Endothelial cell (in vitro differentiated cells): ENCODE data around the gene STMP1. TPM values are rescaled to one million over a fixed set of nuclear protein-coding genes. Genes with fewer than 3 reads are reported as not detected.

Experiments
- DNase-seq: peaks from one replicate; pipeline ENCODE4 v3.0.0; 2021; ENCODE audit warnings: low spot score
- H3K27ac Mint-ChIP-seq: one replicate; pipeline ENCODE4 v1.8.0; 2021; ENCODE audit warnings: mixed read lengths, inconsistent platforms; ENCODE audit not compliant: unreplicated experiment
- H3K27me3 Mint-ChIP-seq: one replicate; pipeline ENCODE4 v1.8.0; 2021; ENCODE audit warnings: mild to moderate bottlenecking, moderate library complexity, mixed read lengths, inconsistent platforms; ENCODE audit not compliant: unreplicated experiment
- H3K36me3 Mint-ChIP-seq: one replicate; pipeline ENCODE4 v1.8.0; 2021; ENCODE audit warnings: mild to moderate bottlenecking, low read depth, mixed read lengths, inconsistent platforms; ENCODE audit not compliant: unreplicated experiment
- H3K4me1 Mint-ChIP-seq: one replicate; pipeline ENCODE4 v1.8.0; 2021; ENCODE audit warnings: mild to moderate bottlenecking, mixed read lengths, inconsistent platforms; ENCODE audit not compliant: unreplicated experiment
- H3K4me3 Mint-ChIP-seq: one replicate; pipeline ENCODE4 v1.8.0; 2021; ENCODE audit warnings: mild to moderate bottlenecking, mixed read lengths, inconsistent platforms; ENCODE audit not compliant: unreplicated experiment
- H3K9me3 Mint-ChIP-seq: one replicate; pipeline ENCODE4 v1.8.0; 2021; ENCODE audit warnings: mixed read lengths, inconsistent platforms; ENCODE audit not compliant: unreplicated experiment
- CTCF ChIP-seq: fragments of 200-600 bp; sonication (generic); IDR thresholded peaks from one replicate; pipeline ENCODE4 v1.5.0; 2021; ENCODE audit warnings: antibody characterized with exemption; ENCODE audit not compliant: unreplicated experiment
- total RNA-seq: library from RNA; stranded (reverse); fragmentation: NEBNext Ultra II Directional; extraction: Animal tissue kit (Norgen Biotek cat#: 25700); gene quantifications from one replicate; pipeline ENCODE4 v1.2.1, GENCODE V29; 2021; ENCODE audit not compliant: unreplicated experiment

STMP1 gene
- total RNA-seq, 1 donor from 2014 or later, result 27.5 TPM

- Mint-ChIP-seq H3K4me1 (peaks cover 45% of the 10 kb centered on the region), H3K36me3 (no peaks in the 10 kb centered on the region), H3K9me3 (no peaks in the 10 kb centered on the region), H3K27me3 (peaks cover 3% of the 10 kb centered on the region), H3K27ac (no peak overlapping the region), H3K4me3 (no peak overlapping the region)
- DNase-seq, result no peak
- TF ChIP-seq CTCF, result no peak
Measured at GRCh38 chr7:135711139-135711469, 48.8 kb downstream of the STMP1 start.

GRCh38 chr7:135712182-135712782 is 50.0 kb downstream of the STMP1 start:
- H3K4me1 Mint-ChIP-seq, result peaks cover 40% of the 10 kb centered on the region
- peaks cover 3% of the 10 kb centered on the region for H3K27me3 Mint-ChIP-seq
- no peak overlapping the region for H3K4me3 Mint-ChIP-seq
- H3K9me3 Mint-ChIP-seq, result no peaks in the 10 kb centered on the region
- H3K36me3 Mint-ChIP-seq, result no peaks in the 10 kb centered on the region
- no peak for TF ChIP-seq CTCF
- no peak for DNase-seq
- H3K27ac Mint-ChIP-seq, result peak overlapping the region; percentile 73

- Mint-ChIP-seq H3K4me3 (no peak overlapping the region), H3K4me1 (peaks cover 36% of the 10 kb centered on the region), H3K27ac (peak overlapping the region; percentile 73), H3K27me3 (peaks cover 3% of the 10 kb centered on the region), H3K9me3 (no peaks in the 10 kb centered on the region), H3K36me3 (no peaks in the 10 kb centered on the region)
- no peak for DNase-seq
- TF ChIP-seq CTCF, result no peak
Measured at GRCh38 chr7:135712796-135713195, 50.5 kb downstream of the STMP1 start.

GRCh38 chr7:135713836-135714470 is 51.6 kb downstream of the STMP1 start:
- DNase-seq, result no peak
- Mint-ChIP-seq H3K4me1 (peaks cover 30% of the 10 kb centered on the region), H3K27me3 (peaks cover 3% of the 10 kb centered on the region), H3K27ac (no peak overlapping the region), H3K36me3 (no peaks in the 10 kb centered on the region), H3K4me3 (no peak overlapping the region), H3K9me3 (no peaks in the 10 kb centered on the region)
- no peak for TF ChIP-seq CTCF

GRCh38 chr7:135714534-135715009 is 52.3 kb downstream of the STMP1 start:
- Mint-ChIP-seq H3K4me1 (peaks cover 27% of the 10 kb centered on the region), H3K4me3 (no peak overlapping the region), H3K27ac (no peak overlapping the region), H3K36me3 (no peaks in the 10 kb centered on the region), H3K9me3 (no peaks in the 10 kb centered on the region), H3K27me3 (peaks cover 3% of the 10 kb centered on the region)
- DNase-seq, result no peak
- TF ChIP-seq CTCF, result no peak
